Measurements from ENCODE around the gene TIAM1.

- TF ChIP-seq POLR2A (IDR thresholded peaks at IDR 0.05; ENCODE audit: extremely low read depth, insufficient read length), result no peak
- TF ChIP-seq, protein P1, sequence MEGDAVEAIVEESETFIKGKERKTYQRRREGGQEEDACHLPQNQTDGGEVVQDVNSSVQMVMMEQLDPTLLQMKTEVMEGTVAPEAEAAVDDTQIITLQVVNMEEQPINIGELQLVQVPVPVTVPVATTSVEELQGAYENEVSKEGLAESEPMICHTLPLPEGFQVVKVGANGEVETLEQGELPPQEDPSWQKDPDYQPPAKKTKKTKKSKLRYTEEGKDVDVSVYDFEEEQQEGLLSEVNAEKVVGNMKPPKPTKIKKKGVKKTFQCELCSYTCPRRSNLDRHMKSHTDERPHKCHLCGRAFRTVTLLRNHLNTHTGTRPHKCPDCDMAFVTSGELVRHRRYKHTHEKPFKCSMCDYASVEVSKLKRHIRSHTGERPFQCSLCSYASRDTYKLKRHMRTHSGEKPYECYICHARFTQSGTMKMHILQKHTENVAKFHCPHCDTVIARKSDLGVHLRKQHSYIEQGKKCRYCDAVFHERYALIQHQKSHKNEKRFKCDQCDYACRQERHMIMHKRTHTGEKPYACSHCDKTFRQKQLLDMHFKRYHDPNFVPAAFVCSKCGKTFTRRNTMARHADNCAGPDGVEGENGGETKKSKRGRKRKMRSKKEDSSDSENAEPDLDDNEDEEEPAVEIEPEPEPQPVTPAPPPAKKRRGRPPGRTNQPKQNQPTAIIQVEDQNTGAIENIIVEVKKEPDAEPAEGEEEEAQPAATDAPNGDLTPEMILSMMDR (IDR thresholded peaks at IDR 0.05; ENCODE audit: low read depth, low read length), result no peak
- TF ChIP-seq MAX (IDR thresholded peaks at IDR 0.05; ENCODE audit: low read depth, low read length), result no peak
Observed at GRCh38 chr21:31145274-31145673, 198.8 kb downstream of the TIAM1 start.
